SK-N-SH (cell line): Measurements from ENCODE around the gene ZFC3H1. TPM values are rescaled to one million over a fixed set of nuclear protein-coding genes. Genes with fewer than 3 reads are reported as not detected.

Experiments used
- CTCF ChIA-PET: fragments of 300-600, 350-600 bp; formaldehyde crosslinking; extraction: SDS; loops from one replicate; lab custom pipeline; 2021; lab: Yijun Ruan, JAX
- POLR2A ChIA-PET: fragments of 350-600 bp; sonication (Branson Sonifier 250); formaldehyde crosslinking; extraction: SDS; loops from one replicate; lab custom pipeline; 2020; ENCODE audit warnings: antibody characterized with exemption, inconsistent platforms; lab: Yijun Ruan, JAX
- DNase-seq: peaks from one replicate; pipeline ENCODE4 v3.0.0; 2012
- H2AFZ ChIP-seq: fragments of 200-600 bp; sonication (generic); 2 replicates; pipeline ENCODE4 v1.8.1; 2016; ENCODE audit warnings: antibody characterized with exemption, mild to moderate bottlenecking, low read depth
- H3F3A ChIP-seq: fragments of 200-600 bp; sonication (generic); replicated peaks from 2 replicates; pipeline ENCODE3; 2016; ENCODE audit warnings: antibody characterized with exemption, mild to moderate bottlenecking; ENCODE audit not compliant: insufficient read depth
- H3K27ac ChIP-seq, 2 experiments: fragments of 200-500 bp in 1 of 2; fragments of 200-600 bp in 1 of 2; sonication (Bioruptor generic) in 1 of 2; sonication (generic), shearing (Covaris generic) in 1 of 2; 2 replicates each; pipeline versions ENCODE4 v1.5.1 to v1.6.1; 2014 to 2016; ENCODE audit warnings: low read depth in 2 of 2, inconsistent platforms in 1 of 2, low read length in 1 of 2, mild to moderate bottlenecking in 1 of 2, mixed read lengths in 1 of 2
- H3K27me3 ChIP-seq: fragments of 200-600 bp; sonication (generic), shearing (Covaris generic); 2 replicates; pipeline ENCODE4 v1.6.1; 2016; ENCODE audit warnings: mixed run types; ENCODE audit not compliant: insufficient read depth
- H3K36me3 ChIP-seq, 2 experiments: fragments of 200-500 bp in 1 of 2; fragments of 200-600 bp in 1 of 2; sonication (Bioruptor generic) in 1 of 2; sonication (generic) in 1 of 2; replicated peaks in 1 of 2; 2 replicates each; pipeline versions ENCODE3 to v1.5.1; 2014 to 2016; ENCODE audit warnings: low read length in 1 of 2, mild to moderate bottlenecking in 1 of 2; ENCODE audit not compliant: insufficient read depth in 2 of 2, control insufficient read depth in 1 of 2
- H3K4me1 ChIP-seq, 2 experiments: fragments of 200-500 bp in 1 of 2; fragments of 200-600 bp in 1 of 2; sonication (Bioruptor generic) in 1 of 2; sonication (generic), shearing (Covaris generic) in 1 of 2; 2 replicates each; pipeline versions ENCODE4 v1.5.1 to v1.6.1; 2014 to 2016; ENCODE audit warnings: low read depth in 1 of 2, low read length in 1 of 2, mixed run types in 1 of 2; ENCODE audit not compliant: insufficient read depth in 2 of 2, control insufficient read depth in 1 of 2
- H3K4me2 ChIP-seq: fragments of 200-600 bp; sonication (generic), shearing (Covaris generic); 2 replicates; pipeline ENCODE4 v1.6.1; 2017; ENCODE audit warnings: mixed run types
- H3K4me3 ChIP-seq, 2 experiments: fragments of 200-500 bp in 1 of 2; fragments of 200-600 bp in 1 of 2; sonication (Bioruptor generic) in 1 of 2; sonication (generic), shearing (Covaris generic) in 1 of 2; 2 replicates each; pipeline versions ENCODE4 v1.5.1 to v1.8.1; 2014 to 2016; ENCODE audit warnings: low read depth in 2 of 2, inconsistent platforms in 1 of 2, low read length in 1 of 2, mild to moderate bottlenecking in 1 of 2, mixed read lengths in 1 of 2, moderate library complexity in 1 of 2
- H3K79me2 ChIP-seq: fragments of 200-600 bp; sonication (generic); 2 replicates; pipeline ENCODE4 v1.8.1; 2017; ENCODE audit warnings: mild to moderate bottlenecking; ENCODE audit not compliant: insufficient read depth
- H3K9ac ChIP-seq: fragments of 200-600 bp; sonication (generic); 2 replicates; pipeline ENCODE4 v1.6.1; 2017; ENCODE audit warnings: mixed run types
- H3K9me2 ChIP-seq: fragments of 200-600 bp; sonication (generic); 2 replicates; pipeline ENCODE4 v1.6.1; 2017; ENCODE audit warnings: mixed run types
- H3K9me3 ChIP-seq: fragments of 200-600 bp; sonication (generic); 2 replicates; pipeline ENCODE4 v1.6.1; 2017; ENCODE audit warnings: mixed run types, mild to moderate bottlenecking, moderate library complexity
- H4K20me1 ChIP-seq: fragments of 200-600 bp; sonication (generic); 2 replicates; pipeline ENCODE4 v1.6.1; 2017; ENCODE audit warnings: mild to moderate bottlenecking, mixed run types; ENCODE audit not compliant: insufficient read depth
- ELF1 ChIP-seq: IDR thresholded peaks from 2 replicates; pipeline ENCODE4 v1.4.0; 2012
- EP300 ChIP-seq, 2 experiments: IDR thresholded peaks; 2 replicates each; pipeline versions ENCODE4 v1.4.0 to v1.6.1; 2012; ENCODE audit warnings: borderline replicate concordance in 1 of 2, low read depth in 1 of 2, low read length in 1 of 2
- FOXJ3 ChIP-seq: sonication (generic); formaldehyde crosslinking; IDR thresholded peaks from 2 replicates; pipeline ENCODE4 v1.5.1; 2020; ENCODE audit warnings: mild to moderate bottlenecking, missing genetic modification reagents
- GABPA ChIP-seq: IDR thresholded peaks from 2 replicates; pipeline ENCODE4 v1.4.0; 2012; ENCODE audit warnings: low read depth, mild to moderate bottlenecking
- IRF3 ChIP-seq: fragments of 150-350 bp; IDR thresholded peaks from 2 replicates; pipeline ENCODE4 v1.6.1; 2016; ENCODE audit warnings: mild to moderate bottlenecking, low read depth, low read length
- MXI1 ChIP-seq: IDR thresholded peaks from 2 replicates; pipeline ENCODE4 v1.6.1; 2012; ENCODE audit warnings: mild to moderate bottlenecking, low read depth, low read length, improper control_type of control experiment
- NRF1 ChIP-seq: IDR thresholded peaks from 2 replicates; pipeline ENCODE4 v1.6.1; 2012; ENCODE audit warnings: low read depth, mild to moderate bottlenecking, low read length
- RCOR1 ChIP-seq: fragments of 150-350 bp; IDR thresholded peaks from 2 replicates; pipeline ENCODE4 v1.6.1; 2017; ENCODE audit warnings: antibody characterized with exemption, low read length
- SMC3 ChIP-seq: IDR thresholded peaks from 2 replicates; pipeline ENCODE4 v1.6.1; 2012; ENCODE audit warnings: low read depth, low read length, improper control_type of control experiment
- USF1 ChIP-seq: IDR thresholded peaks from 2 replicates; pipeline ENCODE4 v1.4.0; 2012; ENCODE audit warnings: low read depth, borderline replicate concordance
- ZBTB33 ChIP-seq: IDR thresholded peaks from 2 replicates; pipeline ENCODE4 v1.4.0; 2012; ENCODE audit warnings: low read depth, borderline replicate concordance
- WGBS: methylation state at CpG from one replicate; pipeline ENCODE4 v1.1.6; 2017; ENCODE audit warnings: low lambda C conversion rate; 5-methylcytosine and 5-hydroxymethylcytosine counted together
- polyA plus RNA-seq, 3 experiments: library from polyadenylated mRNA; depleted of rRNA; stranded (reverse); fragments of >200 nt; gene quantifications; 2 replicates each; pipeline ENCODE4 v1.2.3, GENCODE V29; 2012

ZFC3H1 gene
- polyA plus RNA-seq, 1 of the 3 experiments (the other 2 are of a cell fraction) = 19.1 TPM

GRCh38 chr12:71653137-71653536, 10.5 kb downstream of the ZFC3H1 start (continued):
- TF ChIP-seq ZBTB33 = no peak
- TF ChIP-seq ELF1 = no peak
- TF ChIP-seq IRF3 = no peak
- no peak for TF ChIP-seq GABPA

GRCh38 chr12:71652656-71653055, 11.0 kb downstream of the ZFC3H1 start:
- Histone ChIP-seq H3K36me3 (peaks cover 75 to 91% of the 10 kb centered on the region in 2 experiments), H3K4me2 (no peak overlapping the region), H3F3A (no peaks in the 10 kb centered on the region), H3K9ac (no peak overlapping the region), H3K9me3 (0 out of 2 replicates have a peak, but pooled peaks cover 13% of the 10 kb centered on the region), H3K4me3 (no peak overlapping the region), H3K79me2 (peaks cover 98% of the 10 kb centered on the region), H3K9me2 (no peaks in the 10 kb centered on the region), H3K27ac (no peak overlapping the region), H3K27me3 (no peaks in the 10 kb centered on the region), H4K20me1 (peaks cover 34% of the 10 kb centered on the region), H3K4me1 (peaks cover 0 to 4% of the 10 kb centered on the region in 2 experiments; a peak in 2 of 4 replicates), H2AFZ (no peak overlapping the region)
- POLR2A ChIA-PET = no interaction called here
- WGBS = 100% methylated on average over 1 of the region's 1 CpG
- CTCF ChIA-PET = no interaction called here
- TF ChIP-seq NRF1 (no peak), FOXJ3 (CRISPR knock-in tag) (no peak), MXI1 (no peak), USF1 (no peak)
- no peak for DNase-seq

- Histone ChIP-seq H3K9me2 (no peaks in the 10 kb centered on the region), H3K36me3 (peaks cover 73 to 92% of the 10 kb centered on the region in 2 experiments), H3K27ac (no peak overlapping the region), H3K27me3 (no peaks in the 10 kb centered on the region), H3K79me2 (peaks cover 93% of the 10 kb centered on the region), H3K9me3 (peaks cover 13% of the 10 kb centered on the region; the same call in 1 of the 2 replicates), H3K9ac (no peak overlapping the region), H2AFZ (no peak overlapping the region), H3F3A (peaks cover 6% of the 10 kb centered on the region), H4K20me1 (peaks cover 34% of the 10 kb centered on the region), H3K4me2 (no peak overlapping the region), H3K4me1 (no peaks in the 10 kb centered on the region; a peak in 1 of 4 replicates), H3K4me3 (no peak overlapping the region)
- CTCF ChIA-PET = interaction anchor here (0.8 to 1.4 kb wide), 2 partner anchors 14 to 97 kb away, joined by 3 to 4 read pairs; partner anchors contain the start of gene ZFC3H1
- POLR2A ChIA-PET = no interaction called here
- DNase-seq = no peak
- TF ChIP-seq EP300 (IDR thresholded peaks at IDR 0.05; ENCODE audit: borderline replicate concordance in 1 of 2, low read depth in 1 of 2, low read length in 1 of 2) (no peak), RCOR1 (no peak), SMC3 (no peak), NRF1 (no peak)
- 98% methylated on average over 2 of the region's 2 CpGs for WGBS
These were observed 14.2 kb downstream of the ZFC3H1 start for GRCh38 chr12:71649401-71649800.
